Smooth muscle cell (in vitro differentiated cells): Measurements from ENCODE around the gene TBC1D14. TPM values are rescaled to one million over a fixed set of nuclear protein-coding genes. Genes with fewer than 3 reads are reported as not detected.

Source experiments
- DNase-seq: peaks from one replicate; lab custom pipeline; 2025; ENCODE audit not compliant: unreplicated experiment; lab: John Stamatoyannopoulos, UW
- H2AFZ ChIP-seq: fragments of 200-600 bp; sonication (generic); 2 replicates; pipeline ENCODE4 v1.6.0; 2016; ENCODE audit warnings: antibody characterized with exemption, low read depth, mild to moderate bottlenecking
- H3F3A ChIP-seq: fragments of 200-600 bp; sonication (generic); 2 replicates; pipeline ENCODE4 v1.6.0; 2017; ENCODE audit warnings: antibody characterized with exemption, low read depth
- H3K27ac ChIP-seq: fragments of 200-600 bp; sonication (generic); 2 replicates; pipeline ENCODE4 v1.5.1; 2016; ENCODE audit warnings: low read depth, mild to moderate bottlenecking
- H3K27me3 ChIP-seq: fragments of 200-600 bp; sonication (generic); 2 replicates; pipeline ENCODE4 v1.6.1; 2016; ENCODE audit warnings: low read depth, mild to moderate bottlenecking
- H3K36me3 ChIP-seq: fragments of 200-600 bp; sonication (generic); 2 replicates; pipeline ENCODE4 v1.5.1; 2016; ENCODE audit warnings: low read depth
- H3K4me1 ChIP-seq: fragments of 200-600 bp; sonication (generic); 2 replicates; pipeline ENCODE4 v1.5.1; 2016; ENCODE audit warnings: low read depth
- H3K4me2 ChIP-seq: fragments of 200-600 bp; sonication (generic); 2 replicates; pipeline ENCODE4 v1.6.0; 2016; ENCODE audit warnings: mild to moderate bottlenecking
- H3K4me3 ChIP-seq: fragments of 200-600 bp; sonication (generic); 2 replicates; pipeline ENCODE4 v1.5.1; 2016; ENCODE audit warnings: mild to moderate bottlenecking
- H3K79me2 ChIP-seq: fragments of 200-600 bp; sonication (generic); 2 replicates; pipeline ENCODE4 v1.6.0; 2016; ENCODE audit warnings: low read depth, mild to moderate bottlenecking
- H3K9ac ChIP-seq: fragments of 200-600 bp; sonication (generic); 2 replicates; pipeline ENCODE4 v1.6.0; 2016; ENCODE audit warnings: low read depth
- H3K9me3 ChIP-seq: fragments of 200-600 bp; sonication (generic); replicated peaks from 2 replicates; pipeline ENCODE4 v1.5.1; 2016; ENCODE audit warnings: low read depth
- H4K20me1 ChIP-seq: fragments of 200-600 bp; sonication (generic); 2 replicates; pipeline ENCODE4 v1.6.0; 2016; ENCODE audit warnings: low read depth
- CTCF ChIP-seq: fragments of 200-600 bp; sonication (generic); IDR thresholded peaks from 2 replicates; pipeline ENCODE4 v1.5.1; 2017; ENCODE audit warnings: borderline replicate concordance, mild to moderate bottlenecking, antibody characterized with exemption; ENCODE audit not compliant: insufficient read depth, poor library complexity, severe bottlenecking
- WGBS: methylation state at CpG from one replicate; pipeline ENCODE4 v1.1.7; 2016; ENCODE audit warnings: low lambda C conversion rate; 5-methylcytosine and 5-hydroxymethylcytosine counted together
- polyA plus RNA-seq: library from polyadenylated mRNA; unstranded; fragments of >200 nt; fragmentation: Nextera tagmentation; extraction: Ambion mirVana; gene quantifications from 2 replicates; pipeline ENCODE4 v1.2.1, GENCODE V29; 2016
- total RNA-seq: library from RNA; depleted of rRNA; stranded (reverse); fragments of >200 nt; gene quantifications from 2 replicates; pipeline ENCODE4 v1.2.3, GENCODE V29; 2014

TBC1D14 gene
- total and polyA plus RNA-seq, 2 experiments from 2014 or later: 13.0 to 24.4 TPM

GRCh38 chr4:6894528-6895498, 14.8 kb upstream of the TBC1D14 start:
- Histone ChIP-seq H2AFZ (no peak overlapping the region), H3K27ac (no peak overlapping the region), H3K4me1 (no peaks in the 10 kb centered on the region), H3K9me3 (no peaks in the 10 kb centered on the region), H3K9ac (no peak overlapping the region), H3K79me2 (no peaks in the 10 kb centered on the region), H3K27me3 (no peaks in the 10 kb centered on the region), H3F3A (no peaks in the 10 kb centered on the region), H3K36me3 (no peaks in the 10 kb centered on the region), H4K20me1 (no peaks in the 10 kb centered on the region), H3K4me3 (no peak overlapping the region), H3K4me2 (no peak overlapping the region)
- no peak for TF ChIP-seq CTCF
- WGBS: 93% methylated on average over 29 of the region's 29 CpGs
- no peak for DNase-seq

GRCh38 chr4:6896035-6896434, 13.6 kb upstream of the TBC1D14 start:
- 64% methylated on average over 5 of the region's 5 CpGs for WGBS
- H4K20me1 ChIP-seq: no peaks in the 10 kb centered on the region
- DNase-seq: no peak
- H3K4me2 ChIP-seq: no peak overlapping the region
- H3K9me3 ChIP-seq: no peaks in the 10 kb centered on the region
- no peak overlapping the region for H3K27ac ChIP-seq
- no peaks in the 10 kb centered on the region for H3K27me3 ChIP-seq
- H3K79me2 ChIP-seq: no peaks in the 10 kb centered on the region
- no peak overlapping the region for H2AFZ ChIP-seq
- H3K4me1 ChIP-seq: no peaks in the 10 kb centered on the region
- no peak for TF ChIP-seq CTCF
- no peak overlapping the region for H3K9ac ChIP-seq
- no peaks in the 10 kb centered on the region for H3F3A ChIP-seq
- H3K36me3 ChIP-seq: no peaks in the 10 kb centered on the region
- H3K4me3 ChIP-seq: no peak overlapping the region

- H3K4me3 ChIP-seq: no peak overlapping the region
- H4K20me1 ChIP-seq: no peaks in the 10 kb centered on the region
- no peak overlapping the region for H3K9ac ChIP-seq
- no peaks in the 10 kb centered on the region for H3K4me1 ChIP-seq
- no peak overlapping the region for H2AFZ ChIP-seq
- H3K79me2 ChIP-seq: no peaks in the 10 kb centered on the region
- no peaks in the 10 kb centered on the region for H3F3A ChIP-seq
- H3K27me3 ChIP-seq: no peaks in the 10 kb centered on the region
- H3K9me3 ChIP-seq: no peaks in the 10 kb centered on the region
- no peak for DNase-seq
- 81% methylated on average over 3 of the region's 3 CpGs for WGBS
- H3K27ac ChIP-seq: no peak overlapping the region
- no peak for TF ChIP-seq CTCF
- H3K4me2 ChIP-seq: no peak overlapping the region
- H3K36me3 ChIP-seq: no peaks in the 10 kb centered on the region
Measured at GRCh38 chr4:6898763-6899162, 10.9 kb upstream of the TBC1D14 start.
